ENCODE measurements around the gene HSPA1A. TPM values are rescaled to one million over a fixed set of nuclear protein-coding genes. Genes with fewer than 3 reads are reported as not detected.
A peak's percentile ranks its signal among the peaks of the same experiment; 100 is the strongest.
"Not testable (repeated sequence)": the region's sequence is repeated elsewhere in the genome, so short reads cannot be mapped to it uniquely, and the experiment has no call there.

Gene HSPA1A
- total and polyA plus RNA-seq, 4 donors: 28.8 to 120 (median 77.6) TPM

DNA sequence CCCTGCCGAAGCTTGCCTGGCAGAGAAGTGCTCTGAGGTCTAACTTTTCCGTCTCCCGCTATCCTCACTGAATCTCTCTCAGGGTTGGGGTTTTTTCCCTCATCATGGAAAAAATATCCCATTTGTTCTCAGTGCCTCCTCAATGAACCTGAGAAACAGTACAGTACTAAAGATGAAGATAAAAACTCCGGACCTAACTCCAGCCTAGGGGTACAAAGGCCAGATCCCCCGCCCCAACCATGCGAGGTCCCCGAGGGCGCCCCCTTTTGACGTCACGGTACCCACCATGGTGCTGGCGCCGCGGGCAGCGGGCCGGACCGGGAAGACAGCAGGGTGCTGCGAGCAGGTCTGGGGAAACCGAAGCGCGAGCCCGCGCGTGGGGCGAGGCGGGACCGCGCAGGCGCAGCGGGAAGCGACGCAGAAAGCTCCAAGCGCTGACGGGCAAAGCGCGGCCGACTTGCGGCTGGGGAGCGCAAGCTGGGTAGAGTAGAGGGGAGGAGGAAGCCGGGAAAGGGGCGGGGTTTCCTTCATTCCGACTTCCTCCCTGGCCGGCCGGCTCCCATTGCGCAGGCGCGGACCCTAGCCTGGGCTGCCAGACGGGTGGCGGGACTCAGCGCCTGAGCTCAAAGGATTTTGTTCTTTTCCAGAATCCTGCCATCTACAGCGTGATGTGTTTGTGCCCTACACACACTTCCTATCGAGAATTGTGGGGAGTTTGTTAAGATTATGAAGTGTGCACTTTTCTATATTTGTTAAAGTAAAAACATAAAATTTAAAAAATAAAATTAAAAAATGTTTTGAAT, 8.7 kb upstream of the HSPA1A start, which contains the start of gene LSM2 (continued):
- TF ChIP-seq, protein P1, sequence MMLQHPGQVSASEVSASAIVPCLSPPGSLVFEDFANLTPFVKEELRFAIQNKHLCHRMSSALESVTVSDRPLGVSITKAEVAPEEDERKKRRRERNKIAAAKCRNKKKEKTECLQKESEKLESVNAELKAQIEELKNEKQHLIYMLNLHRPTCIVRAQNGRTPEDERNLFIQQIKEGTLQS (IDR thresholded peaks at IDR 0.05): no peak
- TF ChIP-seq HNF4A (conservative IDR thresholded peaks at IDR 0.05): peak; percentile 29 to 61

DNA sequence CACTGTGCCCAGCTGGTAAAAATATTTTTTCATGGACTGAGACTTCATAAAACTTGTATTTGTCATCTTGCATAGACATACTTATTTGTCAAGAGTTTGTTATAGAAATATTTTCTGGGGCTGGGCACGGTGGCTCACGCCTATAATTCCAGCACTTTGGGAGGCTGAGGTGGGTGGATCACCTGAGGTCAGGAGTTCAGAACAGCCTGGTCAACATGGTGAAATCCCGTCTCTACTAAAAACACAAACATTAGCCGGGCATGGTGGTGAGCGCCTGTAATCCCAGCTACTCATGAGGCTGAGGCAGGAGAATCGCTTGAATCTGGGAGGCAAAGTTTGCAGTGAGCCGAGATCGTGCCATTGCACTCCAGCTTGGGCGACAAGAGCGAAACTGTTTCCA, 6.7 kb upstream of the HSPA1A start:
- not testable (repeated sequence) for H3K4me3 ChIP-seq (ENCODE audit: low read depth in 1 of 3, low read length in 3 of 3); H3K9ac ChIP-seq (ENCODE audit: low read depth in 1 of 2, low read length in 2 of 2); H3K9me3 ChIP-seq (ENCODE audit: control insufficient read depth in 4 of 4, low read length in 3 of 4); H3K36me3 ChIP-seq (ENCODE audit: control insufficient read depth in 4 of 4, insufficient read depth in 3 of 4, low read depth in 1 of 4, low read length in 3 of 4); DNase-seq (ENCODE audit: low spot score); H3K27me3 ChIP-seq (ENCODE audit: control insufficient read depth in 4 of 4, insufficient read depth in 4 of 4, low read length in 3 of 4)
- 49% methylated on average over 10 of the region's 10 CpGs for WGBS
- Histone ChIP-seq H3K27ac (ENCODE audit: low read depth in 1 of 2, low read length in 2 of 2) (peak overlapping the region; percentile 41 to 67), H3K4me1 (ENCODE audit: control insufficient read depth in 4 of 4, insufficient read depth in 4 of 4, low read length in 3 of 4) (peaks cover 5 to 15% (median 10%) of the 10 kb centered on the region in 4 donors)
- TF ChIP-seq SP1 (IDR thresholded peaks at IDR 0.05) (peak; percentile 67), HNF4A (conservative IDR thresholded peaks at IDR 0.05) (peak; percentile 39 to 47), FOXA2 (IDR thresholded peaks at IDR 0.05) (peak; percentile 14), RXRA (IDR thresholded peaks at IDR 0.05) (peak; percentile 63 to 81), YY1 (IDR thresholded peaks at IDR 0.05) (peak; percentile 61)

DNA sequence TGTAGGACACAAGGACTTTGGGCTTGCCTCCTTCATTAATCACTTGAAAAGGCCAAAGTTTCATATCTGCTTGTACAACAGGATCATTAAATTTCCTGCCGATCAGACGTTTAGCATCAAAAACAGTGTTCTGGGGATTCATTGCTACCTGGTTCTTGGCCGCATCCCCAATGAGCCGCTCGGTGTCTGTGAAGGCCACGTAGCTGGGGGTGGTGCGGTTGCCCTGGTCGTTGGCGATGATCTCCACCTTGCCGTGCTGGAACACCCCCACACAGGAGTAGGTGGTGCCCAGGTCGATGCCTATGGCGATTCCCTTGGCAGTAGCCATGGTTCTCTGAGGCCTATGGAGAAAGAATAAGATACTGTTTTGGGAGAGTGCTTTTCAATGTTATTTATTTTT, 3.7 kb upstream of the HSPA1A start:
- H3K27ac ChIP-seq (ENCODE audit: low read depth in 1 of 2, low read length in 2 of 2): no peak overlapping the region
- no peak overlapping the region for H3K4me3 ChIP-seq (ENCODE audit: low read depth in 1 of 3, low read length in 3 of 3)
- 96% methylated on average over 12 of the region's 12 CpGs for WGBS
- H3K9me3 ChIP-seq (ENCODE audit: control insufficient read depth in 4 of 4, low read length in 3 of 4): no peaks in the 10 kb centered on the region
- H3K4me1 ChIP-seq (ENCODE audit: control insufficient read depth in 4 of 4, insufficient read depth in 4 of 4, low read length in 3 of 4): peaks cover 3 to 10% (median 6%) of the 10 kb centered on the region in 4 donors
- TF ChIP-seq JUND (IDR thresholded peaks at IDR 0.05): no peak
- TF ChIP-seq HNF4G (IDR thresholded peaks at IDR 0.05): no peak
- no peaks in the 10 kb centered on the region for H3K36me3 ChIP-seq (ENCODE audit: control insufficient read depth in 4 of 4, insufficient read depth in 3 of 4, low read depth in 1 of 4, low read length in 3 of 4)
- H3K9ac ChIP-seq (ENCODE audit: low read depth in 1 of 2, low read length in 2 of 2): no peak overlapping the region
- H3K27me3 ChIP-seq (ENCODE audit: control insufficient read depth in 4 of 4, insufficient read depth in 4 of 4, low read length in 3 of 4): no peaks in the 10 kb centered on the region
- DNase-seq (ENCODE audit: low spot score): no peak

DNA sequence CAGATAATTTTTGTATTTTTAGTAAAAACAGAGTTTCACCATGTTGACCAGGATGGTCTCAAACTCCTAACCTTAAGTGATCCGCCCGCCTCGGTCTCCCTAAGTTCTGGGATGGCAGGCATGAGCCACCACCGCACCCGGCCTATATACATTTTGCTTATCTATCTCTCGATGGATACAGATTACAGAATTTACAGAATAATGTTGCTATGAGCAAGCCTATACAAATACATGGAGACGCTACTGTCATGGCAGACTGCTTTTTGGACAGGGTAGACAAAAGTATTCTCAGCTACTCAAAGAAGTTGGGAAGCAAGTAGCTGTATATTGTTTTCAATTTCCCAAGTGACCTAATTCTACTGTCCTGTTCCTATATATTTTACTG, 1.9 kb upstream of the HSPA1A start:
- 98% methylated on average over 7 of the region's 7 CpGs for WGBS
- Histone ChIP-seq H3K9ac (ENCODE audit: low read depth in 1 of 2, low read length in 2 of 2) (peak overlapping the region in 1 of 2 donors; percentile 73), H3K9me3 (ENCODE audit: control insufficient read depth in 4 of 4, low read length in 3 of 4) (no peaks in the 10 kb centered on the region), H3K4me3 (ENCODE audit: low read depth in 1 of 3, low read length in 3 of 3) (no peak overlapping the region), H3K27me3 (ENCODE audit: control insufficient read depth in 4 of 4, insufficient read depth in 4 of 4, low read length in 3 of 4) (no peaks in the 10 kb centered on the region), H3K36me3 (ENCODE audit: control insufficient read depth in 4 of 4, insufficient read depth in 3 of 4, low read depth in 1 of 4, low read length in 3 of 4) (no peaks in the 10 kb centered on the region), H3K27ac (ENCODE audit: low read depth in 1 of 2, low read length in 2 of 2) (peak overlapping the region; percentile 72 to 100), H3K4me1 (ENCODE audit: control insufficient read depth in 4 of 4, insufficient read depth in 4 of 4, low read length in 3 of 4) (peaks cover 5 to 9% (median 5%) of the 10 kb centered on the region in 4 donors)
- DNase-seq (ENCODE audit: low spot score): no peak
- TF ChIP-seq, protein P2, sequence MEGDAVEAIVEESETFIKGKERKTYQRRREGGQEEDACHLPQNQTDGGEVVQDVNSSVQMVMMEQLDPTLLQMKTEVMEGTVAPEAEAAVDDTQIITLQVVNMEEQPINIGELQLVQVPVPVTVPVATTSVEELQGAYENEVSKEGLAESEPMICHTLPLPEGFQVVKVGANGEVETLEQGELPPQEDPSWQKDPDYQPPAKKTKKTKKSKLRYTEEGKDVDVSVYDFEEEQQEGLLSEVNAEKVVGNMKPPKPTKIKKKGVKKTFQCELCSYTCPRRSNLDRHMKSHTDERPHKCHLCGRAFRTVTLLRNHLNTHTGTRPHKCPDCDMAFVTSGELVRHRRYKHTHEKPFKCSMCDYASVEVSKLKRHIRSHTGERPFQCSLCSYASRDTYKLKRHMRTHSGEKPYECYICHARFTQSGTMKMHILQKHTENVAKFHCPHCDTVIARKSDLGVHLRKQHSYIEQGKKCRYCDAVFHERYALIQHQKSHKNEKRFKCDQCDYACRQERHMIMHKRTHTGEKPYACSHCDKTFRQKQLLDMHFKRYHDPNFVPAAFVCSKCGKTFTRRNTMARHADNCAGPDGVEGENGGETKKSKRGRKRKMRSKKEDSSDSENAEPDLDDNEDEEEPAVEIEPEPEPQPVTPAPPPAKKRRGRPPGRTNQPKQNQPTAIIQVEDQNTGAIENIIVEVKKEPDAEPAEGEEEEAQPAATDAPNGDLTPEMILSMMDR (IDR thresholded peaks at IDR 0.05; ENCODE audit: low read depth, low read length, missing input control): no peak
- TF ChIP-seq SP1 (IDR thresholded peaks at IDR 0.05) (no peak), EGR1 (IDR thresholded peaks at IDR 0.05; ENCODE audit: low read depth in 2 of 2) (no peak), RAD21 (IDR thresholded peaks at IDR 0.05) (no peak), HNF4G (IDR thresholded peaks at IDR 0.05) (no peak)
- TF ChIP-seq, protein P1 (IDR thresholded peaks at IDR 0.05): no peak
